A673 (cell line): Measurements from ENCODE around the gene CCNY. TPM values are rescaled to one million over a fixed set of nuclear protein-coding genes. Genes with fewer than 3 reads are reported as not detected.

Experiments used
- BruUV-seq: library from RNA; stranded (reverse); fragments of 400-500 nt; replicated peaks from 2 replicates; lab custom pipeline; 2021; lab: Mats Ljungman, UMichigan
- CTCF ChIA-PET: fragments of 300-600 bp; sonication (Branson Sonifier 250); formaldehyde crosslinking; loops from one replicate; lab custom pipeline; 2022; ENCODE audit warnings: antibody characterized with exemption; lab: Charles Lee
- POLR2A ChIA-PET: fragments of 300-600 bp; sonication (Branson Sonifier 250); formaldehyde crosslinking; loops from one replicate; lab custom pipeline; 2022; ENCODE audit warnings: antibody characterized with exemption; ENCODE audit not compliant: low non-redundant PET; lab: Charles Lee
- DNase-seq: peaks from one replicate; pipeline ENCODE4 v3.0.0-alpha.2; 2015; ENCODE audit warnings: low spot score
- H3K27ac ChIP-seq: fragments of 200-600 bp; sonication (generic); 2 replicates; pipeline ENCODE4 v1.5.1; 2016; ENCODE audit warnings: mixed run types, low read depth, mild to moderate bottlenecking, mixed read lengths, antibody characterized with exemption, low read length; ENCODE audit not compliant: poor library complexity, severe bottlenecking
- H3K27me3 ChIP-seq: fragments of 200-600 bp; sonication (generic); replicated peaks from 2 replicates; pipeline ENCODE4 v1.6.1; 2017; ENCODE audit warnings: mixed run types, low read depth, mild to moderate bottlenecking, mixed read lengths, antibody characterized with exemption, low read length; ENCODE audit not compliant: insufficient read depth, poor library complexity
- H3K36me3 ChIP-seq: fragments of 200-600 bp; sonication (generic); 2 replicates; pipeline ENCODE4 v1.6.1; 2016; ENCODE audit warnings: mixed run types, mild to moderate bottlenecking, mixed read lengths, antibody characterized with exemption, low read length; ENCODE audit not compliant: insufficient read depth, poor library complexity, severe bottlenecking
- H3K4me1 ChIP-seq: fragments of 200-600 bp; sonication (generic); 2 replicates; pipeline ENCODE4 v1.6.1; 2017; ENCODE audit warnings: mixed run types, mild to moderate bottlenecking, mixed read lengths, antibody characterized with exemption, low read length; ENCODE audit not compliant: insufficient read depth, poor library complexity, severe bottlenecking
- H3K4me3 ChIP-seq: fragments of 200-600 bp; sonication (generic); 2 replicates; pipeline ENCODE4 v1.5.1; 2016; ENCODE audit warnings: low read depth, mixed run types, mild to moderate bottlenecking, mixed read lengths, low read length; ENCODE audit not compliant: poor library complexity, severe bottlenecking
- H3K9me3 ChIP-seq: fragments of 200-600 bp; sonication (generic); 2 replicates; pipeline ENCODE4 v1.6.1; 2016; ENCODE audit warnings: mixed run types, low read depth, mild to moderate bottlenecking, mixed read lengths, antibody characterized with exemption, low read length; ENCODE audit not compliant: poor library complexity, severe bottlenecking
- CTCF ChIP-seq: fragments of 300-800, 200-600 bp; sonication (generic); conservative IDR thresholded peaks from 2 replicates; pipeline ENCODE4 v1.5.1; 2017; ENCODE audit warnings: low read depth, mild to moderate bottlenecking, antibody characterized with exemption, low read length, moderate library complexity, mixed read lengths
- EZH2 ChIP-seq: fragments of 200-600 bp; sonication (generic); IDR thresholded peaks from 2 replicates; pipeline ENCODE4 v1.6.1; 2017; ENCODE audit warnings: borderline replicate concordance, low read depth, mild to moderate bottlenecking, mixed read lengths, antibody characterized with exemption, low read length; ENCODE audit not compliant: poor library complexity, severe bottlenecking
- intact Hi-C: fragments of 100-400 bp; cut with micrococcal nuclease; formaldehyde crosslinking; loops from one replicate; pipeline ENCODE4 v1.10.0; 2022; ENCODE audit not compliant: unreplicated experiment
- total RNA-seq: library from RNA; stranded (reverse); gene quantifications from 2 replicates; pipeline ENCODE4 v1.2.3, GENCODE V29; 2021

The CCNY gene
- total RNA-seq, 1 experiment from 2014 or later, result 84.8 TPM

GRCh38 chr10:35492386-35493195, 156.3 kb downstream of the CCNY start:
- intact Hi-C loops, result no loop called here
- Histone ChIP-seq H3K9me3 (no peaks in the 10 kb centered on the region), H3K27ac (no peak overlapping the region), H3K4me1 (peaks cover 9% of the 10 kb centered on the region), H3K36me3 (no peaks in the 10 kb centered on the region), H3K4me3 (no peak overlapping the region), H3K27me3 (no peaks in the 10 kb centered on the region)
- CTCF ChIA-PET, result no interaction called here
- TF ChIP-seq EZH2, result no peak
- no peak for TF ChIP-seq CTCF
- BruUV-seq, result no TSS peak
- no peak for DNase-seq
- POLR2A ChIA-PET, result no interaction called here

GRCh38 chr10:35493196-35494118, 157.1 kb downstream of the CCNY start:
- Histone ChIP-seq H3K36me3 (no peaks in the 10 kb centered on the region), H3K27me3 (no peaks in the 10 kb centered on the region), H3K4me1 (peaks cover 9% of the 10 kb centered on the region), H3K9me3 (no peaks in the 10 kb centered on the region), H3K4me3 (no peak overlapping the region), H3K27ac (no peak overlapping the region)
- intact Hi-C loops, result no loop called here
- POLR2A ChIA-PET, result no interaction called here
- TF ChIP-seq EZH2 (no peak), CTCF (no peak)
- no peak for DNase-seq
- BruUV-seq, result no TSS peak
- CTCF ChIA-PET, result no interaction called here

GRCh38 chr10:35495521-35496119, 159.3 kb downstream of the CCNY start:
- peaks cover 9% of the 10 kb centered on the region for H3K4me1 ChIP-seq
- POLR2A ChIA-PET, result no interaction called here
- BruUV-seq, result no TSS peak
- H3K36me3 ChIP-seq, result no peaks in the 10 kb centered on the region
- DNase-seq, result no peak
- no peaks in the 10 kb centered on the region for H3K27me3 ChIP-seq
- CTCF ChIA-PET, result no interaction called here
- TF ChIP-seq CTCF, result no peak
- no peak for TF ChIP-seq EZH2
- no peak overlapping the region for H3K27ac ChIP-seq
- intact Hi-C loops, result no loop called here
- H3K4me3 ChIP-seq, result no peak overlapping the region
- H3K9me3 ChIP-seq, result no peaks in the 10 kb centered on the region
